SU-DHL-6 (cell line): ENCODE data around the gene MPZL1.

ENCODE experiments used
- H2AFZ ChIP-seq: fragments of 200-600 bp; sonication (generic); 2 replicates; pipeline ENCODE4 v1.6.1; 2014; ENCODE audit warnings: low read depth, mild to moderate bottlenecking, moderate library complexity, mixed read lengths, antibody characterized with exemption, low read length; ENCODE audit not compliant: severe bottlenecking
- H3F3A ChIP-seq: fragments of 200-600 bp; shearing (Covaris generic); 2 replicates; pipeline ENCODE4 v1.6.0; 2016; ENCODE audit warnings: antibody characterized with exemption, mild to moderate bottlenecking; ENCODE audit not compliant: insufficient read depth
- H3K27ac ChIP-seq: fragments of 200-600 bp; sonication (generic); 2 replicates; pipeline ENCODE4 v1.5.1; 2016; ENCODE audit warnings: low read depth, mild to moderate bottlenecking, low read length, moderate library complexity, mixed read lengths
- H3K27me3 ChIP-seq: fragments of 200-600 bp; sonication (generic), shearing (Covaris generic); 2 replicates; pipeline ENCODE4 v1.6.0; 2014; ENCODE audit warnings: mild to moderate bottlenecking, low read length
- H3K36me3 ChIP-seq: fragments of 200-600 bp; sonication (generic); 2 replicates; pipeline ENCODE4 v1.6.1; 2014; ENCODE audit warnings: mild to moderate bottlenecking, low read length, mixed read lengths
- H3K4me2 ChIP-seq: fragments of 300-600, 200-600 bp; shearing (Covaris generic), sonication (generic); 2 replicates; pipeline ENCODE4 v1.6.0; 2014; ENCODE audit warnings: low read length, low read depth, mild to moderate bottlenecking; ENCODE audit not compliant: poor library complexity, severe bottlenecking
- H3K4me3 ChIP-seq: fragments of 200-600 bp; sonication (generic); 2 replicates; pipeline ENCODE4 v1.5.1; 2014; ENCODE audit warnings: antibody characterized with exemption, low read length, mild to moderate bottlenecking, mixed read lengths; ENCODE audit not compliant: insufficient read depth, poor library complexity, severe bottlenecking
- H3K79me2 ChIP-seq: fragments of 200-600 bp; sonication (generic); 2 replicates; pipeline ENCODE4 v1.6.1; 2014; ENCODE audit warnings: mild to moderate bottlenecking, low read length, moderate library complexity; ENCODE audit not compliant: insufficient read depth
- H3K9ac ChIP-seq: fragments of 200-600 bp; sonication (generic); 2 replicates; pipeline ENCODE4 v1.7.0; 2014; ENCODE audit warnings: mild to moderate bottlenecking, low read length
- H3K9me2 ChIP-seq: fragments of 200-600 bp; sonication (generic); replicated peaks from 2 replicates; pipeline ENCODE4 v1.6.1; 2014; ENCODE audit warnings: low read length; ENCODE audit not compliant: insufficient read depth
- H3K9me3 ChIP-seq: fragments of 200-600 bp; sonication (generic); 2 replicates; pipeline ENCODE4 v1.6.1; 2014; ENCODE audit warnings: low read length, mixed read lengths; ENCODE audit not compliant: insufficient read depth
- H4K20me1 ChIP-seq: fragments of 200-600 bp; sonication (generic); 2 replicates; pipeline ENCODE4 v1.6.1; 2014; ENCODE audit warnings: low read depth, mild to moderate bottlenecking, antibody characterized with exemption, low read length, moderate library complexity, mixed read lengths
- CTCF ChIP-seq: fragments of 200-600 bp; sonication (generic); IDR thresholded peaks from one replicate; pipeline ENCODE4 v1.5.1; 2017; ENCODE audit warnings: antibody characterized with exemption, mild to moderate bottlenecking, low read length, moderate library complexity; ENCODE audit not compliant: insufficient read depth, poor library complexity, severe bottlenecking
- EZH2phosphoT487 ChIP-seq: fragments of 200-600 bp; sonication (generic), shearing (Covaris generic); conservative IDR thresholded peaks from 2 replicates; pipeline ENCODE4 v1.6.1; 2018; ENCODE audit warnings: mild to moderate bottlenecking, antibody characterized with exemption, low read length, moderate library complexity, mixed read lengths

MPZL1 gene

GRCh38 chr1:167795810-167796740 lies 74.3 kb downstream of the MPZL1 start:
- H3K4me2 ChIP-seq, result no peak overlapping the region
- H3K4me3 ChIP-seq, result no peak overlapping the region
- TF ChIP-seq EZH2phosphoT487 (no peak), CTCF (no peak)
- H3K27me3 ChIP-seq, result no peaks in the 10 kb centered on the region
- no peaks in the 10 kb centered on the region for H3K9me3 ChIP-seq
- H3K27ac ChIP-seq, result no peak overlapping the region
- no peak overlapping the region for H3K9ac ChIP-seq
- no peaks in the 10 kb centered on the region for H3K36me3 ChIP-seq
- no peaks in the 10 kb centered on the region for H3F3A ChIP-seq
- H2AFZ ChIP-seq, result no peak overlapping the region
- no peaks in the 10 kb centered on the region for H3K79me2 ChIP-seq
- no peaks in the 10 kb centered on the region for H4K20me1 ChIP-seq
- no peaks in the 10 kb centered on the region for H3K9me2 ChIP-seq

- Histone ChIP-seq H3F3A (no peaks in the 10 kb centered on the region), H3K79me2 (no peaks in the 10 kb centered on the region), H3K4me2 (no peak overlapping the region), H3K27me3 (no peaks in the 10 kb centered on the region), H3K27ac (no peak overlapping the region), H2AFZ (no peak overlapping the region), H3K4me3 (no peak overlapping the region), H3K36me3 (no peaks in the 10 kb centered on the region), H3K9me3 (no peaks in the 10 kb centered on the region), H3K9ac (no peak overlapping the region), H3K9me2 (no peaks in the 10 kb centered on the region), H4K20me1 (no peaks in the 10 kb centered on the region)
- TF ChIP-seq CTCF, result no peak
- TF ChIP-seq EZH2phosphoT487, result no peak
Measured at GRCh38 chr1:167797015-167797414, 75.2 kb downstream of the MPZL1 start.

- Histone ChIP-seq H2AFZ (no peak overlapping the region), H3F3A (no peaks in the 10 kb centered on the region), H3K36me3 (no peaks in the 10 kb centered on the region), H3K4me3 (no peak overlapping the region), H3K27ac (no peak overlapping the region), H3K79me2 (no peaks in the 10 kb centered on the region), H4K20me1 (no peaks in the 10 kb centered on the region), H3K27me3 (no peaks in the 10 kb centered on the region), H3K4me2 (no peak overlapping the region), H3K9me2 (no peaks in the 10 kb centered on the region), H3K9ac (no peak overlapping the region), H3K9me3 (no peaks in the 10 kb centered on the region)
- no peak for TF ChIP-seq CTCF
- TF ChIP-seq EZH2phosphoT487, result no peak
Measured at GRCh38 chr1:167798952-167799351, 77.2 kb downstream of the MPZL1 start.
